Neural cell (in vitro differentiated cells): Measurements from ENCODE around the gene CALY. TPM values are rescaled to one million over a fixed set of nuclear protein-coding genes. Genes with fewer than 3 reads are reported as not detected.

Experiments
- H2AFZ ChIP-seq: fragments of 200-600, 300-800 bp; sonication (generic), shearing (Covaris generic); 2 replicates; pipeline ENCODE4 v1.6.0; 2014; ENCODE audit warnings: low read depth, mild to moderate bottlenecking, antibody characterized with exemption, low read length, moderate library complexity
- H3F3A ChIP-seq: fragments of 200-600 bp; shearing (Covaris generic); 2 replicates; pipeline ENCODE4 v1.6.1; 2016; ENCODE audit warnings: mild to moderate bottlenecking, moderate library complexity, mixed read lengths, antibody characterized with exemption, low read length; ENCODE audit not compliant: insufficient read depth, poor library complexity, severe bottlenecking
- H3K27ac ChIP-seq: fragments of 200-600, 300-800 bp; sonication (generic), shearing (Covaris generic); 2 replicates; pipeline ENCODE4 v1.5.1; 2014; ENCODE audit warnings: mild to moderate bottlenecking, low read length, moderate library complexity
- H3K27me3 ChIP-seq: fragments of 300-800, 200-600 bp; sonication (generic), shearing (Covaris generic); 2 replicates; pipeline ENCODE4 v1.6.0; 2014; ENCODE audit warnings: mild to moderate bottlenecking, low read depth, low read length, moderate library complexity; ENCODE audit not compliant: insufficient read depth
- H3K36me3 ChIP-seq: fragments of 300-800, 200-600 bp; sonication (generic), shearing (Covaris generic); 2 replicates; pipeline ENCODE4 v1.5.1; 2014; ENCODE audit warnings: mild to moderate bottlenecking, antibody characterized with exemption, low read length, moderate library complexity; ENCODE audit not compliant: insufficient read depth
- H3K4me2 ChIP-seq: fragments of 300-800, 200-600 bp; sonication (generic), shearing (Covaris generic); 2 replicates; pipeline ENCODE4 v1.6.0; 2014; ENCODE audit warnings: mild to moderate bottlenecking, low read length
- H3K4me3 ChIP-seq: fragments of 300-800, 200-600 bp; sonication (generic), shearing (Covaris generic); 2 replicates; pipeline ENCODE4 v1.5.1; 2014; ENCODE audit warnings: mild to moderate bottlenecking, low read length, moderate library complexity
- H3K79me2 ChIP-seq: fragments of 200-600 bp; shearing (Covaris generic); replicated peaks from 2 replicates; pipeline ENCODE4 v1.6.0; 2014; ENCODE audit warnings: mild to moderate bottlenecking, low read length, moderate library complexity; ENCODE audit not compliant: insufficient read depth
- H3K9ac ChIP-seq: fragments of 300-800, 200-600 bp; sonication (generic), shearing (Covaris generic); 2 replicates; pipeline ENCODE4 v1.6.1; 2016; ENCODE audit warnings: mild to moderate bottlenecking, low read length, mixed read lengths
- H3K9me2 ChIP-seq: fragments of 200-600 bp; shearing (Covaris generic); 2 replicates; pipeline ENCODE4 v1.6.1; 2016; ENCODE audit warnings: mild to moderate bottlenecking, low read length, mixed read lengths; ENCODE audit not compliant: insufficient read depth
- H3K9me3 ChIP-seq: fragments of 200-600, 300-800 bp; sonication (generic), shearing (Covaris generic); 2 replicates; pipeline ENCODE4 v1.6.1; 2016; ENCODE audit warnings: mild to moderate bottlenecking, mixed run types, low read length, moderate library complexity, mixed read lengths
- H4K20me1 ChIP-seq: fragments of 200-600 bp; shearing (Covaris generic); 2 replicates; pipeline ENCODE4 v1.6.1; 2016; ENCODE audit warnings: mild to moderate bottlenecking, mixed run types; ENCODE audit not compliant: insufficient read depth
- EP300 ChIP-seq: fragments of 450-650 bp; conservative IDR thresholded peaks from 2 replicates; pipeline ENCODE4 v1.6.1; 2014; ENCODE audit warnings: antibody characterized with exemption, mild to moderate bottlenecking, moderate library complexity; ENCODE audit not compliant: poor library complexity, severe bottlenecking
- EZH2 ChIP-seq: fragments of 200-600, 300-800 bp; shearing (Covaris generic), sonication (generic); IDR thresholded peaks from 2 replicates; pipeline ENCODE4 v1.6.1; 2014; ENCODE audit warnings: antibody characterized with exemption, low read length, borderline replicate concordance, mild to moderate bottlenecking; ENCODE audit not compliant: insufficient read depth, poor library complexity, severe bottlenecking
- MXI1 ChIP-seq: fragments of 450-650 bp; conservative IDR thresholded peaks from 2 replicates; pipeline ENCODE4 v1.6.1; 2014; ENCODE audit warnings: antibody characterized with exemption, mild to moderate bottlenecking; ENCODE audit not compliant: poor library complexity, severe bottlenecking
- POLR2AphosphoS5 ChIP-seq: IDR thresholded peaks from 2 replicates; pipeline ENCODE4 v1.6.1; 2012
- RAD21 ChIP-seq: fragments of 450-650 bp; conservative IDR thresholded peaks from 2 replicates; pipeline ENCODE4 v1.6.1; 2014; ENCODE audit warnings: antibody characterized with exemption, mild to moderate bottlenecking, moderate library complexity
- SMC3 ChIP-seq: fragments of 450-650 bp; conservative IDR thresholded peaks from 2 replicates; pipeline ENCODE4 v1.6.1; 2014; ENCODE audit warnings: antibody characterized with exemption, mild to moderate bottlenecking, moderate library complexity; ENCODE audit not compliant: poor library complexity
- TAF1 ChIP-seq: IDR thresholded peaks from 2 replicates; pipeline ENCODE4 v1.6.1; 2012; ENCODE audit warnings: low read depth
- polyA plus RNA-seq: library from polyadenylated mRNA; depleted of rRNA; stranded (reverse); fragments of >200 nt; gene quantifications from 2 replicates; pipeline ENCODE4 v1.2.3, GENCODE V29; 2014
- TF ChIP-seq, protein P1 (sequence below): IDR thresholded peaks from 2 replicates; pipeline ENCODE4 v1.6.1; 2012; ENCODE audit warnings: borderline replicate concordance
- TF ChIP-seq, protein P2 (sequence below): fragments of 450-650 bp; IDR thresholded peaks from 2 replicates; pipeline ENCODE4 v1.5.1; 2014; ENCODE audit warnings: antibody characterized with exemption, mild to moderate bottlenecking, moderate library complexity; ENCODE audit not compliant: poor library complexity, severe bottlenecking

Gene CALY
- polyA plus RNA-seq, 1 donor from 2014 or later, result 3.7 TPM

DNA sequence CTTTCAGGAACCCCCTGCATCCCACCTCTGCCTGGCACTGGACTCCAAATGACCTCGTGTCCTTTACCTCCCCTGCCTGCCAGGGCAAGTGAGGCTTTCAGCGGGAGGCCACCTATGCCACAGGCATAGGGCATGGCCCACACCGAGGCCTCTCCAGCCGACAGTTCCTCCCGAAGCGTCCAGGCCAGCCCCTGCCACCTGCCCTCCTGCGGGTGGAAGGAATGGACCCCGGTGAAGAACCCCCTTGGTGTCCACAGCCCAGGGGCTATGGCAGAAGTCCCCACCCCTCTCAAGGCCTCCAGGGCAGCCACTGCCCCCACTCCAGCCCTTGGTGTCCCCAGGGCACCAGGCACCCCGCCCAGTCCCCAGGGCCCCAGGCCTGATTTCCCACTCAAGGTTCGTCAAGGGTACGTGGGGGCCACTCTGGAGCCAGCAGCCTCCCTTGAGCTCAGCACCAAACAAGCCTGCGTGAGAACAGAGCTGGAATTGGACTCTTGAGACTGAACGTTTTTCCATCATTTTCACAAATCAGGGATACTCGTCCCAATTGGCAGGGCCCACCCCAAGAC is 18.1 kb upstream of the CALY start:
- TF ChIP-seq, protein P1, sequence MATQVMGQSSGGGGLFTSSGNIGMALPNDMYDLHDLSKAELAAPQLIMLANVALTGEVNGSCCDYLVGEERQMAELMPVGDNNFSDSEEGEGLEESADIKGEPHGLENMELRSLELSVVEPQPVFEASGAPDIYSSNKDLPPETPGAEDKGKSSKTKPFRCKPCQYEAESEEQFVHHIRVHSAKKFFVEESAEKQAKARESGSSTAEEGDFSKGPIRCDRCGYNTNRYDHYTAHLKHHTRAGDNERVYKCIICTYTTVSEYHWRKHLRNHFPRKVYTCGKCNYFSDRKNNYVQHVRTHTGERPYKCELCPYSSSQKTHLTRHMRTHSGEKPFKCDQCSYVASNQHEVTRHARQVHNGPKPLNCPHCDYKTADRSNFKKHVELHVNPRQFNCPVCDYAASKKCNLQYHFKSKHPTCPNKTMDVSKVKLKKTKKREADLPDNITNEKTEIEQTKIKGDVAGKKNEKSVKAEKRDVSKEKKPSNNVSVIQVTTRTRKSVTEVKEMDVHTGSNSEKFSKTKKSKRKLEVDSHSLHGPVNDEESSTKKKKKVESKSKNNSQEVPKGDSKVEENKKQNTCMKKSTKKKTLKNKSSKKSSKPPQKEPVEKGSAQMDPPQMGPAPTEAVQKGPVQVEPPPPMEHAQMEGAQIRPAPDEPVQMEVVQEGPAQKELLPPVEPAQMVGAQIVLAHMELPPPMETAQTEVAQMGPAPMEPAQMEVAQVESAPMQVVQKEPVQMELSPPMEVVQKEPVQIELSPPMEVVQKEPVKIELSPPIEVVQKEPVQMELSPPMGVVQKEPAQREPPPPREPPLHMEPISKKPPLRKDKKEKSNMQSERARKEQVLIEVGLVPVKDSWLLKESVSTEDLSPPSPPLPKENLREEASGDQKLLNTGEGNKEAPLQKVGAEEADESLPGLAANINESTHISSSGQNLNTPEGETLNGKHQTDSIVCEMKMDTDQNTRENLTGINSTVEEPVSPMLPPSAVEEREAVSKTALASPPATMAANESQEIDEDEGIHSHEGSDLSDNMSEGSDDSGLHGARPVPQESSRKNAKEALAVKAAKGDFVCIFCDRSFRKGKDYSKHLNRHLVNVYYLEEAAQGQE, result no peak
- TF ChIP-seq EP300 (no peak), EZH2 (no peak), TAF1 (no peak), SMC3 (no peak), POLR2AphosphoS5 (no peak), MXI1 (no peak), RAD21 (no peak)
- TF ChIP-seq, protein P2, sequence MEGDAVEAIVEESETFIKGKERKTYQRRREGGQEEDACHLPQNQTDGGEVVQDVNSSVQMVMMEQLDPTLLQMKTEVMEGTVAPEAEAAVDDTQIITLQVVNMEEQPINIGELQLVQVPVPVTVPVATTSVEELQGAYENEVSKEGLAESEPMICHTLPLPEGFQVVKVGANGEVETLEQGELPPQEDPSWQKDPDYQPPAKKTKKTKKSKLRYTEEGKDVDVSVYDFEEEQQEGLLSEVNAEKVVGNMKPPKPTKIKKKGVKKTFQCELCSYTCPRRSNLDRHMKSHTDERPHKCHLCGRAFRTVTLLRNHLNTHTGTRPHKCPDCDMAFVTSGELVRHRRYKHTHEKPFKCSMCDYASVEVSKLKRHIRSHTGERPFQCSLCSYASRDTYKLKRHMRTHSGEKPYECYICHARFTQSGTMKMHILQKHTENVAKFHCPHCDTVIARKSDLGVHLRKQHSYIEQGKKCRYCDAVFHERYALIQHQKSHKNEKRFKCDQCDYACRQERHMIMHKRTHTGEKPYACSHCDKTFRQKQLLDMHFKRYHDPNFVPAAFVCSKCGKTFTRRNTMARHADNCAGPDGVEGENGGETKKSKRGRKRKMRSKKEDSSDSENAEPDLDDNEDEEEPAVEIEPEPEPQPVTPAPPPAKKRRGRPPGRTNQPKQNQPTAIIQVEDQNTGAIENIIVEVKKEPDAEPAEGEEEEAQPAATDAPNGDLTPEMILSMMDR, result no peak
- Histone ChIP-seq H3K36me3 (no peaks in the 10 kb centered on the region), H3F3A (no peaks in the 10 kb centered on the region)

DNA sequence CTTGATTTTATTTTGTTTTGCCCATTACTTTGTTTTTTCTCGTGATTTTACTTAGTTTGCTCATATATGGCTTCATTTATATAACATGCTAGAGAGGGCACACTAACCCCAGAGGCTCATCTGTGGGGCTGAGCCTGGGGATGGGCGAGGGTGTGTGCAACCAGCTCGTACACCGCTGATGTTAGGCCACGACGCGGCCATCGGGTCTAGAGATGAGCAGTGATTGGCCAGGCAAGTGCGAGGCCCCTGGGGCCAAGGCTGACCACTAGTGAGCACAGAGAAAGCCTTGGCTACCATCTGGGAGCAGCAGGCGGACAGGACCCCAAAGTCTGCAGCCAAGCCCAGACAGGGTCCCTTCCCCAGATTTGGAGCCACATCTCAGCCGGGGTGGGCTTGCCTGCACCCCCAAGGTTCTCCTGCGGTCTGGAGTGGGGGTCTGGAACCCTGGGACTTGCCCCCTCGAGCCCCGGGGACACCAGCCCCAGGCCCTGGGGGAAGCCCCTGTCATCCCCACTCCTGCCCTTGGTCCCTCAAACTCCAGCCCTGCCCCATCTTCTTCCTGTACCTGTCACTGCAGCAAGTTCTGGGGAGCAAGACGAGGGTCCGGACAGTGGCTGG is 17.4 kb upstream of the CALY start:
- H3K36me3 ChIP-seq, result no peaks in the 10 kb centered on the region
- H4K20me1 ChIP-seq, result no peaks in the 10 kb centered on the region
- H3K9ac ChIP-seq, result no peak overlapping the region
- no peaks in the 10 kb centered on the region for H3K9me3 ChIP-seq
- no peak overlapping the region for H2AFZ ChIP-seq
- H3K79me2 ChIP-seq, result no peaks in the 10 kb centered on the region
- H3K9me2 ChIP-seq, result no peaks in the 10 kb centered on the region
- no peaks in the 10 kb centered on the region for H3K27me3 ChIP-seq
- no peak overlapping the region for H3K4me2 ChIP-seq
- H3K4me3 ChIP-seq, result no peak overlapping the region
- H3F3A ChIP-seq, result no peaks in the 10 kb centered on the region
- no peak for TF ChIP-seq EP300
- no peak overlapping the region for H3K27ac ChIP-seq

More for the DNA sequence above, 18.1 kb upstream of the CALY start:
- H3K27me3 ChIP-seq, result no peaks in the 10 kb centered on the region
- no peaks in the 10 kb centered on the region for H3K9me3 ChIP-seq
- H2AFZ ChIP-seq, result no peak overlapping the region
- no peak overlapping the region for H3K9ac ChIP-seq
- H3K9me2 ChIP-seq, result no peaks in the 10 kb centered on the region
- H3K4me3 ChIP-seq, result no peak overlapping the region
- no peak overlapping the region for H3K27ac ChIP-seq
- no peak overlapping the region for H3K4me2 ChIP-seq
- H3K79me2 ChIP-seq, result no peaks in the 10 kb centered on the region
- no peaks in the 10 kb centered on the region for H4K20me1 ChIP-seq
